Lung (tissue), 12 donors: ENCODE results near the gene METAP1. TPM values are rescaled to one million over a fixed set of nuclear protein-coding genes. Genes with fewer than 3 reads are reported as not detected.

Experiments
- ATAC-seq: fragments of 200-7000 bp; cut with Tn5 transposase; one replicate; pipeline ENCODE4 v1.9.1; 2020; ENCODE audit warnings: moderate number of reproducible peaks; ENCODE audit not compliant: insufficient read depth, low FRiP score
- DNase-seq, 3 donors: peaks; one replicate each; pipeline ENCODE4 v3.0.0-alpha.2; 2013 to 2017
- H3K27ac ChIP-seq, 2 donors: one replicate each; pipeline ENCODE4 v1.5.1; 2013; ENCODE audit warnings: mild to moderate bottlenecking in 2 of 2, moderate library complexity in 2 of 2, control low read depth in 1 of 2, inconsistent platforms in 1 of 2, low read depth in 1 of 2, low read length in 1 of 2
- H3K27me3 ChIP-seq, 3 donors: one replicate each; pipeline ENCODE4 v1.5.1; 2013; ENCODE audit warnings: low read length in 2 of 3; ENCODE audit not compliant: control insufficient read depth in 3 of 3, insufficient read depth in 3 of 3
- H3K36me3 ChIP-seq, 4 donors: one replicate each; pipeline ENCODE4 v1.5.1; 2013; ENCODE audit warnings: low read length in 4 of 4, mild to moderate bottlenecking in 1 of 4, moderate library complexity in 1 of 4; ENCODE audit not compliant: control insufficient read depth in 4 of 4, insufficient read depth in 4 of 4
- H3K4me1 ChIP-seq, 5 donors: one replicate each; pipeline ENCODE4 v1.5.1; 2013; ENCODE audit warnings: low read length in 5 of 5, mild to moderate bottlenecking in 2 of 5, moderate library complexity in 1 of 5; ENCODE audit not compliant: control insufficient read depth in 5 of 5, insufficient read depth in 5 of 5
- H3K4me3 ChIP-seq: one replicate; pipeline ENCODE4 v1.5.1; 2013; ENCODE audit warnings: mild to moderate bottlenecking, control low read depth, moderate library complexity
- H3K9ac ChIP-seq, 2 donors: one replicate each; pipeline ENCODE4 v1.5.1; 2013; ENCODE audit warnings: low read length in 2 of 2, control low read depth in 1 of 2; ENCODE audit not compliant: insufficient read depth in 1 of 2
- H3K9me3 ChIP-seq, 4 donors: one replicate each; pipeline ENCODE4 v1.5.1; 2013; ENCODE audit warnings: low read length in 3 of 4, mild to moderate bottlenecking in 1 of 4, moderate library complexity in 1 of 4; ENCODE audit not compliant: control insufficient read depth in 4 of 4, insufficient read depth in 3 of 4
- CTCF ChIP-seq: IDR thresholded peaks from 2 replicates; pipeline ENCODE4 v1.5.1; 2012; ENCODE audit warnings: mild to moderate bottlenecking; ENCODE audit errors: control extremely low read depth, extremely low read depth
- WGBS, 2 donors: extraction: QIAGEN DNeasy Blood & Tissue Kit; methylation state at CpG; one replicate each; pipeline ENCODE4 v1.1.7; 2013; 5-methylcytosine and 5-hydroxymethylcytosine counted together
- polyA plus RNA-seq, 2 donors: library from polyadenylated mRNA; stranded (reverse); fragments of 200-250 nt; gene quantifications; one replicate each; pipeline ENCODE4 v1.2.1, GENCODE V29; 2013
- total RNA-seq, 2 donors: library from RNA; depleted of rRNA in 1 of 2; stranded (reverse); fragments of >200 nt in 1 of 2; gene quantifications; one replicate each; pipeline ENCODE4 v1.2.1, GENCODE V29; 2014 to 2021
- donor health status: control.
- donor health status: control.
- donor health status: Bipolar disorder and iron deficiency.
- donor health status: healthy.
- donor health status: DM: yes; HTN: yes; CAD: no.

The METAP1 gene
- total and polyA plus RNA-seq, 4 donors = 19.1 to 38.4 (median 27.6) TPM

DNA sequence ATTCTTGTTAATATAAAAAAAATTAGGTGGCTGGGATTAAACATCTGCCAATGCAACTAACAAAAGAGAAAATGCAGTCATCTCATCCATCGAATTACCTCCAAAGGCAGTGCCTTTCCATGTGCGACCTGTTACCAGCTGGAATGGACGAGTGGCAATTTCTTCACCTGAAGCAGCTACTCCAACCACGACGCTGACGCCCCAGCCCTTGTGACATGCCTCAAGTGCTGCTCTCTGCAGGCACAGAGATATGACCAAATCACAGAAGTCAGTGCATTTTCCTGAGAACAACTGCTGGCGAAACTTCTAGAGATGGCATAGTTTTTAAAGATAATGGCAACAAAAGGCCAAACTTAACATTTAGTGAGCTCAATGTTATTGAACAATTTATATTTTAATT, 79.3 kb downstream of the METAP1 start:
- DNase-seq (peak in 1 of 3 donors; percentile 24), ATAC-seq (peak; percentile 82)
- no peaks in the 10 kb centered on the region for H3K27me3 ChIP-seq
- no peak overlapping the region for H3K4me3 ChIP-seq
- peaks cover 0 to 4% (median 0%) of the 10 kb centered on the region in 5 donors for H3K4me1 ChIP-seq
- H3K9me3 ChIP-seq = no peaks in the 10 kb centered on the region
- H3K36me3 ChIP-seq = peaks cover 11 to 60% (median 37%) of the 10 kb centered on the region in 4 donors
- 63 to 74% methylated on average over 7 of the region's 7 CpGs for WGBS, 2 donors
- no peak overlapping the region for H3K9ac ChIP-seq
- no peak overlapping the region for H3K27ac ChIP-seq
- no peak for TF ChIP-seq CTCF

GRCh38 chr4:99076292-99076976, 80.9 kb downstream of the METAP1 start:
- no peak for DNase-seq
- H3K9ac ChIP-seq = no peak overlapping the region
- H3K27ac ChIP-seq = no peak overlapping the region
- H3K4me1 ChIP-seq = peaks cover 0 to 4% (median 0%) of the 10 kb centered on the region in 5 donors
- no peaks in the 10 kb centered on the region for H3K27me3 ChIP-seq
- 97 to 99% methylated on average over 5 of the region's 5 CpGs for WGBS, 2 donors
- H3K9me3 ChIP-seq = no peaks in the 10 kb centered on the region
- H3K36me3 ChIP-seq = peaks cover 16 to 64% (median 46%) of the 10 kb centered on the region in 4 donors
- ATAC-seq = no peak
- no peak for TF ChIP-seq CTCF
- no peak overlapping the region for H3K4me3 ChIP-seq

DNA sequence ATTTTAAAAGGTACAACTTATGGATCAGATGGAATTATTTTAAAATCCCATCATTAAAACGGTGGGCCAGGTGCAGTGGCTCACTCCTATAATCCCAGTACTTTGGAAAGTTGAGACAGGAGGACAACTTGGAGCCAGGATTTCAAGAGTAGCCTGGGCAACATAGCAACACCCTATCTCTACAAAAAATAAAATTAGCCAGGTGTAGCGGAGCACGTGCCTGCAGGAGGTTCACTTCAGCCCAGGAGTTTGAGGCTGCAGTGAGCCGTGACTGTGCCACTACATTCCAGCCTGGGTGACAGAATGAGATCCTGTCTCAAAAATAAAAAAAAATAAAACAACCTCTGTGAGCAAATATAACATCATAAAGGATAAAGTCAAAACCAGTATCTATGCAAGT, 81.7 kb downstream of the METAP1 start:
- Histone ChIP-seq H3K36me3 (peaks cover 19 to 62% (median 43%) of the 10 kb centered on the region in 4 donors), H3K27ac (no peak overlapping the region), H3K9ac (no peak overlapping the region), H3K4me3 (no peak overlapping the region), H3K9me3 (no peaks in the 10 kb centered on the region), H3K4me1 (peaks cover 0 to 4% (median 0%) of the 10 kb centered on the region in 5 donors), H3K27me3 (no peaks in the 10 kb centered on the region)
- DNase-seq (no peak), ATAC-seq (no peak)
- no peak for TF ChIP-seq CTCF
- 94 to 96% methylated on average over 4 of the region's 4 CpGs for WGBS, 2 donors
